ENCODE data around the gene DNAI4.

Gene DNAI4

GRCh38 chr1:66945316-66945715, 20.7 kb upstream of the DNAI4 start:
- in situ Hi-C loops (cut with MboI; ENCODE audit: low sequenced_read_pairs, unreplicated experiment), result loop anchor here (25.0 kb wide), 1 partner anchor 608 kb away; no protein-coding TSS in a partner anchor
- no peak for DNase-seq (ENCODE audit: low spot score)
- TF ChIP-seq CTCF (IDR thresholded peaks at IDR 0.05; ENCODE audit: borderline replicate concordance, control extremely low read depth, extremely low read depth, insufficient read depth, missing control alignments), result no peak

GRCh38 chr1:66944330-66945274, 19.9 kb upstream of the DNAI4 start:
- in situ Hi-C loops (cut with MboI; ENCODE audit: low sequenced_read_pairs, unreplicated experiment), result loop anchor here (25.0 kb wide), 1 partner anchor 607 kb away; no protein-coding TSS in a partner anchor
- no peak for TF ChIP-seq CTCF (IDR thresholded peaks at IDR 0.05; ENCODE audit: borderline replicate concordance, control extremely low read depth, extremely low read depth, insufficient read depth, missing control alignments)
- DNase-seq (ENCODE audit: low spot score), result no peak

- DNase-seq (ENCODE audit: low spot score), result no peak
- TF ChIP-seq CTCF (IDR thresholded peaks at IDR 0.05; ENCODE audit: borderline replicate concordance, control extremely low read depth, extremely low read depth, insufficient read depth, missing control alignments), result no peak
- in situ Hi-C loops (cut with MboI; ENCODE audit: low sequenced_read_pairs, unreplicated experiment), result loop anchor here (25.0 kb wide), 1 partner anchor 606 kb away; no protein-coding TSS in a partner anchor
Observed at GRCh38 chr1:66943361-66943969, 18.8 kb upstream of the DNAI4 start.

GRCh38 chr1:66940981-66941380, 16.3 kb upstream of the DNAI4 start:
- in situ Hi-C loops (cut with MboI; ENCODE audit: low sequenced_read_pairs, unreplicated experiment), result loop anchor here (25.0 kb wide), 1 partner anchor 604 kb away; no protein-coding TSS in a partner anchor
- TF ChIP-seq CTCF (IDR thresholded peaks at IDR 0.05; ENCODE audit: borderline replicate concordance, control extremely low read depth, extremely low read depth, insufficient read depth, missing control alignments), result no peak
- no peak for DNase-seq (ENCODE audit: low spot score)

- in situ Hi-C loops (cut with MboI; ENCODE audit: low sequenced_read_pairs, unreplicated experiment), result loop anchor here (25.0 kb wide), 1 partner anchor 601 kb away; no protein-coding TSS in a partner anchor
- no peak for TF ChIP-seq CTCF (IDR thresholded peaks at IDR 0.05; ENCODE audit: borderline replicate concordance, control extremely low read depth, extremely low read depth, insufficient read depth, missing control alignments)
- DNase-seq (ENCODE audit: low spot score), result no peak
Observed at GRCh38 chr1:66938613-66939012, 14.0 kb upstream of the DNAI4 start.

GRCh38 chr1:66937529-66938234, 13.0 kb upstream of the DNAI4 start:
- DNase-seq (ENCODE audit: low spot score), result no peak
- in situ Hi-C loops (cut with MboI; ENCODE audit: low sequenced_read_pairs, unreplicated experiment), result loop anchor here (25.0 kb wide), 1 partner anchor 600 kb away; no protein-coding TSS in a partner anchor
- no peak for TF ChIP-seq CTCF (IDR thresholded peaks at IDR 0.05; ENCODE audit: borderline replicate concordance, control extremely low read depth, extremely low read depth, insufficient read depth, missing control alignments)
